Measurements from ENCODE around the gene SCNM1. TPM values are rescaled to one million over a fixed set of nuclear protein-coding genes. Genes with fewer than 3 reads are reported as not detected.

Gene SCNM1
- total and polyA plus RNA-seq, 4 donors, result 27.3 to 58.4 (median 36.5) TPM

- no peak overlapping the region for H3K27ac ChIP-seq (ENCODE audit: low read depth in 1 of 2, low read length in 2 of 2)
- H3K4me3 ChIP-seq (ENCODE audit: low read length in 2 of 2), result no peak overlapping the region
- no peaks in the 10 kb centered on the region for H3K27me3 ChIP-seq (ENCODE audit: control insufficient read depth in 1 of 2, insufficient read depth in 2 of 2, low read length in 1 of 2)
- no peak for ATAC-seq (ENCODE audit: low FRiP score)
- WGBS, 2 donors, result 67 to 72% methylated on average over 3 of the region's 3 CpGs
- no peaks in the 10 kb centered on the region for H3K9me3 ChIP-seq (ENCODE audit: control insufficient read depth, low read length)
- H3K36me3 ChIP-seq (ENCODE audit: control insufficient read depth in 1 of 2, insufficient read depth in 2 of 2, low read length in 1 of 2), result no peaks in the 10 kb centered on the region
- no peaks in the 10 kb centered on the region for H3K4me1 ChIP-seq (ENCODE audit: control insufficient read depth in 1 of 2, insufficient read depth in 2 of 2, low read length in 2 of 2)
- intact Hi-C loops (cut with DNase I), result no loop called here
- peak in 1 of 2 donors; percentile 21 for DNase-seq
Measured at GRCh38 chr1:151134396-151134795, 31.5 kb upstream of the SCNM1 start.

DNA sequence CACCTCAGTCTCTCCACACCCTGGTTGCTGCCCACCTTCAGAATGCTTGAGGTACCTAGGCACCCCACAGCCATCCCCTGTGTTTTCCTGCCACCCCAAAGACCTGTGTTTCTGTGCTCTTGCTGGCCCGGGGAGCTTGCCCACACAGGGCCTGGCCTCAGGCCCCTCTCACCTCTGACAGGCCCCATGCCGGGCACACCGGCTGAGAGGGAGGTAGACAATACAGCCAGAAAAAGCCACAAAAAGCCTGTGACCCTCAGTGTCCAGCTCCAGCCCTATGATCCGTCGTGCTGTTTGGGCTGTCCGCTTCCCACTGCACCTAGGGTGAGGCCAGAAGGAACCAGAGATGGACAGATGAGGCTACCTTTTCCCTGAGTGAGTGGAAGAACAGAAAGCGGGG lies 31.0 kb upstream of the SCNM1 start:
- intact Hi-C loops (cut with DNase I), result no loop called here
- H3K4me1 ChIP-seq (ENCODE audit: control insufficient read depth in 1 of 2, insufficient read depth in 2 of 2, low read length in 2 of 2), result no peaks in the 10 kb centered on the region
- WGBS, 2 donors, result 94 to 95% methylated on average over 7 of the region's 7 CpGs
- no peaks in the 10 kb centered on the region for H3K27me3 ChIP-seq (ENCODE audit: control insufficient read depth in 1 of 2, insufficient read depth in 2 of 2, low read length in 1 of 2)
- DNase-seq (peak in 1 of 2 donors; percentile 36), ATAC-seq (ENCODE audit: low FRiP score) (no peak)
- H3K4me3 ChIP-seq (ENCODE audit: low read length in 2 of 2), result no peak overlapping the region
- H3K9me3 ChIP-seq (ENCODE audit: control insufficient read depth, low read length), result no peaks in the 10 kb centered on the region
- no peak overlapping the region for H3K27ac ChIP-seq (ENCODE audit: low read depth in 1 of 2, low read length in 2 of 2)
- H3K36me3 ChIP-seq (ENCODE audit: control insufficient read depth in 1 of 2, insufficient read depth in 2 of 2, low read length in 1 of 2), result no peaks in the 10 kb centered on the region

- Histone ChIP-seq H3K27ac (ENCODE audit: low read depth in 1 of 2, low read length in 2 of 2) (no peak overlapping the region), H3K4me3 (ENCODE audit: low read length in 2 of 2) (no peak overlapping the region), H3K9me3 (ENCODE audit: control insufficient read depth, low read length) (no peaks in the 10 kb centered on the region), H3K4me1 (ENCODE audit: control insufficient read depth in 1 of 2, insufficient read depth in 2 of 2, low read length in 2 of 2) (no peaks in the 10 kb centered on the region), H3K36me3 (ENCODE audit: control insufficient read depth in 1 of 2, insufficient read depth in 2 of 2, low read length in 1 of 2) (no peaks in the 10 kb centered on the region), H3K27me3 (ENCODE audit: control insufficient read depth in 1 of 2, insufficient read depth in 2 of 2, low read length in 1 of 2) (no peaks in the 10 kb centered on the region)
- ATAC-seq (ENCODE audit: low FRiP score) (no peak), DNase-seq (peak in 1 of 2 donors; percentile 51)
- intact Hi-C loops (cut with DNase I), result no loop called here
- WGBS, 2 donors, result 88 to 95% methylated on average over 12 of the region's 12 CpGs
Measured at GRCh38 chr1:151135433-151136385, 30.2 kb upstream of the SCNM1 start.

GRCh38 chr1:151137789-151138188 lies 28.2 kb upstream of the SCNM1 start:
- Histone ChIP-seq H3K4me3 (ENCODE audit: low read length in 2 of 2) (no peak overlapping the region), H3K27me3 (ENCODE audit: control insufficient read depth in 1 of 2, insufficient read depth in 2 of 2, low read length in 1 of 2) (no peaks in the 10 kb centered on the region), H3K36me3 (ENCODE audit: control insufficient read depth in 1 of 2, insufficient read depth in 2 of 2, low read length in 1 of 2) (no peaks in the 10 kb centered on the region), H3K9me3 (ENCODE audit: control insufficient read depth, low read length) (no peaks in the 10 kb centered on the region), H3K4me1 (ENCODE audit: control insufficient read depth in 1 of 2, insufficient read depth in 2 of 2, low read length in 2 of 2) (no peaks in the 10 kb centered on the region), H3K27ac (ENCODE audit: low read depth in 1 of 2, low read length in 2 of 2) (no peak overlapping the region)
- intact Hi-C loops (cut with DNase I), result no loop called here
- 95 to 98% methylated on average over 7 of the region's 7 CpGs for WGBS, 2 donors
- ATAC-seq (ENCODE audit: low FRiP score), result no peak
- peak in 1 of 2 donors; percentile 65 for DNase-seq

GRCh38 chr1:151142411-151143056 lies 23.4 kb upstream of the SCNM1 start:
- intact Hi-C loops (cut with DNase I), result no loop called here
- no peak overlapping the region for H3K4me3 ChIP-seq (ENCODE audit: low read length in 2 of 2)
- ATAC-seq (ENCODE audit: low FRiP score) (no peak), DNase-seq (peak in 1 of 2 donors; percentile 43)
- H3K36me3 ChIP-seq (ENCODE audit: control insufficient read depth in 1 of 2, insufficient read depth in 2 of 2, low read length in 1 of 2), result no peaks in the 10 kb centered on the region
- no peaks in the 10 kb centered on the region for H3K27me3 ChIP-seq (ENCODE audit: control insufficient read depth in 1 of 2, insufficient read depth in 2 of 2, low read length in 1 of 2)
- H3K9me3 ChIP-seq (ENCODE audit: control insufficient read depth, low read length), result no peaks in the 10 kb centered on the region
- 75 to 84% methylated on average over 4 to 5 of the region's 5 CpGs for WGBS, 2 donors
- no peaks in the 10 kb centered on the region for H3K4me1 ChIP-seq (ENCODE audit: control insufficient read depth in 1 of 2, insufficient read depth in 2 of 2, low read length in 2 of 2)
- no peak overlapping the region for H3K27ac ChIP-seq (ENCODE audit: low read depth in 1 of 2, low read length in 2 of 2)

- H3K27ac ChIP-seq (ENCODE audit: low read depth in 1 of 2, low read length in 2 of 2), result no peak overlapping the region
- H3K4me3 ChIP-seq (ENCODE audit: low read length in 2 of 2), result no peak overlapping the region
- intact Hi-C loops (cut with DNase I), result no loop called here
- no peaks in the 10 kb centered on the region for H3K27me3 ChIP-seq (ENCODE audit: control insufficient read depth in 1 of 2, insufficient read depth in 2 of 2, low read length in 1 of 2)
- ATAC-seq (ENCODE audit: low FRiP score) (no peak), DNase-seq (peak in 1 of 2 donors; percentile 43)
- no peaks in the 10 kb centered on the region for H3K36me3 ChIP-seq (ENCODE audit: control insufficient read depth in 1 of 2, insufficient read depth in 2 of 2, low read length in 1 of 2)
- H3K9me3 ChIP-seq (ENCODE audit: control insufficient read depth, low read length), result no peaks in the 10 kb centered on the region
- no peaks in the 10 kb centered on the region for H3K4me1 ChIP-seq (ENCODE audit: control insufficient read depth in 1 of 2, insufficient read depth in 2 of 2, low read length in 2 of 2)
- 38 to 44% methylated on average over 7 of the region's 7 CpGs for WGBS, 2 donors
Measured at GRCh38 chr1:151143057-151143435, 22.9 kb upstream of the SCNM1 start.

DNA sequence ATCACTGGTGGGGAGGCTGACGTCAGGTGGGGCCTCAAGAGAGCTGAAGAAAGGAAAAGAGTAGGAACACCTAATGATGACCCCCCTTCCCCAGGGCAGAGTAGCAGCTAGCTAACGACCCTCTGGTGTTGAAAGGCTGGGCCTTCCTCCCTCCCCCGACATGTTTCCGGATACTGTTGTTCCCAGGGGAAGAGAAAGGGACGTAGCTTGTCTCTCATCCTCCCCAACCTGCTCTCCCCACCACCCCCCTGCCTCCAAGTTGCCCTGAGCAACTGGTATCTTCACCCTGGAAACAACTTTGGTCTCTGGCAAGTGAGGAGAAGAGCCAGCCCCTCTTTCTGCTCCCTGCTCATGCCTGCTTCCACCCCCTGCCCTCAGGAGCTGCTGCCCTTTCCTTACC lies 22.0 kb upstream of the SCNM1 start:
- DNase-seq (peak in 1 of 2 donors; percentile 38), ATAC-seq (ENCODE audit: low FRiP score) (no peak)
- H3K27ac ChIP-seq (ENCODE audit: low read depth in 1 of 2, low read length in 2 of 2), result no peak overlapping the region
- WGBS, 2 donors, result 63% methylated on average over 4 to 5 of the region's 5 CpGs
- H3K9me3 ChIP-seq (ENCODE audit: control insufficient read depth, low read length), result no peaks in the 10 kb centered on the region
- no peaks in the 10 kb centered on the region for H3K4me1 ChIP-seq (ENCODE audit: control insufficient read depth in 1 of 2, insufficient read depth in 2 of 2, low read length in 2 of 2)
- intact Hi-C loops (cut with DNase I), result no loop called here
- H3K27me3 ChIP-seq (ENCODE audit: control insufficient read depth in 1 of 2, insufficient read depth in 2 of 2, low read length in 1 of 2), result no peaks in the 10 kb centered on the region
- no peak overlapping the region for H3K4me3 ChIP-seq (ENCODE audit: low read length in 2 of 2)
- H3K36me3 ChIP-seq (ENCODE audit: control insufficient read depth in 1 of 2, insufficient read depth in 2 of 2, low read length in 1 of 2), result no peaks in the 10 kb centered on the region

DNA sequence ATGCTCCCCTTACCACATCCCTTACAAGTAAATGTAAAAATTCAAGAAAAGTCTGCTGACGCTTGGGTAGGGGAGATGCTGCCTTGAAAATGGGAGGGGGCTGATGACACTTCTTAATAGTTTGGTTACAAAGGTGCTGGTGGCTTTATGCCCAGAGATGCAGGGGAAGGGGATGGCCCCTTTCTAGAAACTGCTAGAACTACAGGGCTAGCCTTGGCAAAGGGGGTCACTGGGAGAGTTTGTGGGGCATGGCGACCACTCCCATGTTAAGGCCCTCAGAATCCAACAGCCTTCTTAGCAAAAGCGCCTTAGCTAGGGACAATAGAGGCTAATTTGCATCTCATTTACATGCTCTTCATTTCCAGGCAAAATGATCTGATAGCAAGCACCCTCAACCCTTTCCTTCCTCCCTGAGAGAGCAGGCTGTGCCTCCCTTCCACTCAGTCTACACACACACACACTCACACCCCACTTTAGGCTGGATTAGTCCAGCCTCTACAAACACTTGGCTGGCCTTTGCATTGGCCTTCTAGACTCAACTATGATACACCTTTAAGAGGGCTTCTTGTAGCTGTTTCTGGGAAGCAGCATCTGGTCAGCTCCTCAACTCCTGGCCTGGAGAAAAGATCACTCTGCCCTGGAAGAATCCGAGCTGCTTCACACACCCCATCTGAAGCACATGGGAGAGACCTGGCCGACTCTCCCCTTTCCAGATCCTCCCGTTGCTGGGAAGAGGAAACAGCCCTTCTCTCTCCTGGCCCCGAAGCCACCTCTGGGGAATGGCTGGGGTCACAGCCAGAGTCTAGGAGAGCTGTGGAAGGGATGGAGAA lies 21.3 kb upstream of the SCNM1 start:
- Histone ChIP-seq H3K9me3 (ENCODE audit: control insufficient read depth, low read length) (no peaks in the 10 kb centered on the region), H3K27me3 (ENCODE audit: control insufficient read depth in 1 of 2, insufficient read depth in 2 of 2, low read length in 1 of 2) (no peaks in the 10 kb centered on the region), H3K27ac (ENCODE audit: low read depth in 1 of 2, low read length in 2 of 2) (no peak overlapping the region), H3K4me1 (ENCODE audit: control insufficient read depth in 1 of 2, insufficient read depth in 2 of 2, low read length in 2 of 2) (no peaks in the 10 kb centered on the region), H3K4me3 (ENCODE audit: low read length in 2 of 2) (peak overlapping the region in 1 of 2 donors; percentile 68), H3K36me3 (ENCODE audit: control insufficient read depth in 1 of 2, insufficient read depth in 2 of 2, low read length in 1 of 2) (no peaks in the 10 kb centered on the region)
- intact Hi-C loops (cut with DNase I), result no loop called here
- ATAC-seq (ENCODE audit: low FRiP score) (no peak), DNase-seq (peak in 1 of 2 donors; percentile 72)
- 45 to 50% methylated on average over 7 of the region's 7 CpGs for WGBS, 2 donors
